Stimulated activated naive CD8-positive, alpha-beta T cell treated with anti-CD3 and anti-CD28 coated beads, Interleukin-15, amount 100 ng/mL, for 72 hours (primary cell): ENCODE results near the gene KRT33B.
"Not testable (repeated sequence)": the region's sequence is repeated elsewhere in the genome, so short reads cannot be mapped to it uniquely, and the experiment has no call there.

Source experiments
- ATAC-seq: fragments of 150-1000 bp; cut with Tn5 transposase; 2 replicates; pipeline ENCODE4 v1.10.0; 2021; ENCODE audit warnings: mild to moderate bottlenecking, moderate library complexity
- DNase-seq, 2 donors: peaks; one replicate each; pipeline ENCODE4 v3.0.0; 2021 to 2022
- H3K27ac Mint-ChIP-seq, 2 donors: one replicate each; pipeline ENCODE4 v1.8.0; 2022; ENCODE audit warnings: mild to moderate bottlenecking in 2 of 2, mixed read lengths in 2 of 2, moderate library complexity in 2 of 2
- H3K27me3 Mint-ChIP-seq: one replicate; pipeline ENCODE4 v1.8.0; 2022; ENCODE audit warnings: mixed read lengths
- H3K4me1 Mint-ChIP-seq: one replicate; pipeline ENCODE4 v1.8.0; 2022; ENCODE audit warnings: mild to moderate bottlenecking, mixed read lengths
- H3K4me3 Mint-ChIP-seq, 2 donors: one replicate each; pipeline ENCODE4 v1.8.0; 2022; ENCODE audit warnings: mild to moderate bottlenecking in 2 of 2, mixed read lengths in 2 of 2, moderate library complexity in 1 of 2
- H3K9me3 Mint-ChIP-seq, 2 donors: one replicate each; pipeline ENCODE4 v1.8.0; 2022; ENCODE audit warnings: mixed read lengths in 2 of 2

KRT33B gene

GRCh38 chr17:41377546-41377945 lies 7.9 kb upstream of the KRT33B start:
- ATAC-seq: no peak
- no peaks in the 10 kb centered on the region for H3K27me3 Mint-ChIP-seq
- H3K4me1 Mint-ChIP-seq: peaks cover 5% of the 10 kb centered on the region
- H3K27ac Mint-ChIP-seq: no peak overlapping the region
- peaks cover 5 to 7% of the 10 kb centered on the region in 2 donors for H3K9me3 Mint-ChIP-seq
- no peak for DNase-seq
- no peak overlapping the region for H3K4me3 Mint-ChIP-seq

GRCh38 chr17:41369023-41369422 lies 590 bp downstream of the KRT33B start:
- no peak for DNase-seq

GRCh38 chr17:41367426-41368075 lies 2.1 kb downstream of the KRT33B start:
- Mint-ChIP-seq H3K27ac (no peak overlapping the region), H3K9me3 (no peaks in the 10 kb centered on the region), H3K4me1 (no peaks in the 10 kb centered on the region), H3K4me3 (no peak overlapping the region), H3K27me3 (no peaks in the 10 kb centered on the region)
- DNase-seq: no peak
- no peak for ATAC-seq

More at GRCh38 chr17:41369023-41369422, 590 bp downstream of the KRT33B start:
- Mint-ChIP-seq H3K27ac (no peak overlapping the region), H3K27me3 (no peaks in the 10 kb centered on the region), H3K9me3 (peaks cover 0 to under 1% of the 10 kb centered on the region in 2 donors), H3K4me1 (no peaks in the 10 kb centered on the region), H3K4me3 (no peak overlapping the region)
- no peak for ATAC-seq

- ATAC-seq (no peak), DNase-seq (no peak)
- Mint-ChIP-seq H3K4me1 (no peaks in the 10 kb centered on the region), H3K27me3 (no peaks in the 10 kb centered on the region), H3K9me3 (no peaks in the 10 kb centered on the region), H3K27ac (no peak overlapping the region), H3K4me3 (no peak overlapping the region)
Observed at GRCh38 chr17:41366070-41366469, 3.5 kb downstream of the KRT33B start.

GRCh38 chr17:41363881-41364280 lies 5.7 kb downstream of the KRT33B start:
- no peaks in the 10 kb centered on the region for H3K4me1 Mint-ChIP-seq
- H3K4me3 Mint-ChIP-seq: no peak overlapping the region
- no peaks in the 10 kb centered on the region for H3K27me3 Mint-ChIP-seq
- DNase-seq (no peak), ATAC-seq (no peak)
- no peak overlapping the region for H3K27ac Mint-ChIP-seq
- no peaks in the 10 kb centered on the region for H3K9me3 Mint-ChIP-seq

- Mint-ChIP-seq H3K4me1 (no peaks in the 10 kb centered on the region), H3K9me3 (peaks cover 0 to 5% of the 10 kb centered on the region in 2 donors), H3K4me3 (no peak overlapping the region), H3K27me3 (no peaks in the 10 kb centered on the region), H3K27ac (no peak overlapping the region)
- ATAC-seq (no peak), DNase-seq (no peak)
Observed at GRCh38 chr17:41360296-41360995, 9.2 kb downstream of the KRT33B start.

- no peaks in the 10 kb centered on the region for H3K27me3 Mint-ChIP-seq
- no peak for DNase-seq
- no peak overlapping the region for H3K27ac Mint-ChIP-seq
- peaks cover 6% of the 10 kb centered on the region for H3K4me1 Mint-ChIP-seq
- no peak for ATAC-seq
- H3K4me3 Mint-ChIP-seq: no peak overlapping the region
- peaks cover 0 to 12% of the 10 kb centered on the region in 2 donors for H3K9me3 Mint-ChIP-seq
Observed at GRCh38 chr17:41354536-41354935, 15.1 kb downstream of the KRT33B start.

GRCh38 chr17:41352597-41353366 lies 16.8 kb downstream of the KRT33B start:
- H3K9me3 Mint-ChIP-seq: peaks cover 0 to 12% of the 10 kb centered on the region in 2 donors
- H3K27me3 Mint-ChIP-seq: no peaks in the 10 kb centered on the region
- H3K27ac Mint-ChIP-seq: no peak overlapping the region
- no peak for DNase-seq
- no peak overlapping the region for H3K4me3 Mint-ChIP-seq
- peaks cover 6% of the 10 kb centered on the region for H3K4me1 Mint-ChIP-seq
- ATAC-seq: no peak

- DNase-seq (no peak), ATAC-seq (no peak)
- Mint-ChIP-seq H3K4me1 (peaks cover 6% of the 10 kb centered on the region), H3K27me3 (no peaks in the 10 kb centered on the region), H3K9me3 (peaks cover 0 to 10% of the 10 kb centered on the region in 2 donors), H3K27ac (no peak overlapping the region), H3K4me3 (no peak overlapping the region)
Observed at GRCh38 chr17:41351177-41351576, 18.4 kb downstream of the KRT33B start.

- peak within 1 kb of the TSS in 1 of 2 donors; percentile 28 for H3K27ac Mint-ChIP-seq
- not testable (repeated sequence) for DNase-seq, H3K4me1 Mint-ChIP-seq
Observed at GRCh38 chr17:41350381-41350878, 19.2 kb downstream of the KRT33B start, which contains the start of gene KRT33A. Gene KRT33A, minus strand, starts transcription at chr17:41350828. Its CDS starts 61 bp downstream, at chr17:41350767.

GRCh38 chr17:41347869-41348760 lies 21.5 kb downstream of the KRT33B start:
- Mint-ChIP-seq H3K27me3 (no peaks in the 10 kb centered on the region), H3K4me3 (no peak overlapping the region), H3K27ac (no peak overlapping the region), H3K4me1 (peaks cover 10% of the 10 kb centered on the region), H3K9me3 (peaks cover 4 to 11% of the 10 kb centered on the region in 2 donors)
- no peak for DNase-seq
- no peak for ATAC-seq

More at GRCh38 chr17:41350381-41350878, 19.2 kb downstream of the KRT33B start, which contains the start of gene KRT33A:
- H3K9me3 Mint-ChIP-seq, H3K4me3 Mint-ChIP-seq, H3K27me3 Mint-ChIP-seq, ATAC-seq: not testable (repeated sequence)

- H3K4me3 Mint-ChIP-seq, ATAC-seq, H3K27ac Mint-ChIP-seq, DNase-seq, H3K27me3 Mint-ChIP-seq: not testable (repeated sequence)
- Mint-ChIP-seq H3K4me1 (peaks cover 14% of the 10 kb centered on the region), H3K9me3 (peaks cover 8 to 11% of the 10 kb centered on the region in 2 donors)
Observed at GRCh38 chr17:41346421-41346820, 23.2 kb downstream of the KRT33B start.

GRCh38 chr17:41345992-41346391 lies 23.6 kb downstream of the KRT33B start:
- Mint-ChIP-seq H3K27ac (no peak overlapping the region), H3K4me3 (no peak overlapping the region), H3K9me3 (peaks cover 8 to 11% of the 10 kb centered on the region in 2 donors), H3K4me1 (peaks cover 17% of the 10 kb centered on the region), H3K27me3 (no peaks in the 10 kb centered on the region)
- ATAC-seq (no peak), DNase-seq (no peak)

- Mint-ChIP-seq H3K4me3 (no peak overlapping the region), H3K9me3 (peaks cover 8 to 11% of the 10 kb centered on the region in 2 donors), H3K27ac (no peak overlapping the region), H3K4me1 (peaks cover 43% of the 10 kb centered on the region), H3K27me3 (no peaks in the 10 kb centered on the region)
- no peak for ATAC-seq
- no peak for DNase-seq
Observed at GRCh38 chr17:41343029-41343428, 26.6 kb downstream of the KRT33B start.
